Hepatocyte (in vitro differentiated cells): Measurements from ENCODE around the gene RGS19.

Experiments used
- EZH2 ChIP-seq: fragments of 200-600 bp; sonication (generic); IDR thresholded peaks from 2 replicates; pipeline ENCODE4 v1.6.1; 2016; ENCODE audit warnings: antibody characterized with exemption, mild to moderate bottlenecking, borderline replicate concordance
- TF ChIP-seq, protein P1 (sequence below): fragments of 200-600 bp; sonication (generic); IDR thresholded peaks from 2 replicates; pipeline ENCODE4 v1.5.1; 2016; ENCODE audit warnings: antibody characterized with exemption, mild to moderate bottlenecking; ENCODE audit not compliant: poor library complexity

DNA sequence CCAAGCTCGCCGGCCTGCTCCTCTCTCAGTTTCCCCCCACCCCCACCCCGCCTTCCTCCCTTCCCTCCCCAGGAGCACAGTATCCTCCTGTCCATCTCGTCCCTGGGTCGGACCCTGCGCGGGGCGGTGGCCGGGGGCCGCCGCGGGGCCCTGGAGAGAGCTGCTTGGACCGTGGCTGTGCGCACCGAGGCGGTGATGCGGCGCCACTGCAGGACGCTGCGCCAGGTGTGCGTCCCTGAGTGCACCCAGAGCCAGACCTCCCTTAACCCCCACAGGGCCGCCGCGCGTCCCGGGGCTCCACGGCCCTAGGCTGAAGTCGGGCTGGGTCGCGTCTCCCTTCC lies 41.1 kb downstream of the RGS19 start:
- TF ChIP-seq, protein P1, sequence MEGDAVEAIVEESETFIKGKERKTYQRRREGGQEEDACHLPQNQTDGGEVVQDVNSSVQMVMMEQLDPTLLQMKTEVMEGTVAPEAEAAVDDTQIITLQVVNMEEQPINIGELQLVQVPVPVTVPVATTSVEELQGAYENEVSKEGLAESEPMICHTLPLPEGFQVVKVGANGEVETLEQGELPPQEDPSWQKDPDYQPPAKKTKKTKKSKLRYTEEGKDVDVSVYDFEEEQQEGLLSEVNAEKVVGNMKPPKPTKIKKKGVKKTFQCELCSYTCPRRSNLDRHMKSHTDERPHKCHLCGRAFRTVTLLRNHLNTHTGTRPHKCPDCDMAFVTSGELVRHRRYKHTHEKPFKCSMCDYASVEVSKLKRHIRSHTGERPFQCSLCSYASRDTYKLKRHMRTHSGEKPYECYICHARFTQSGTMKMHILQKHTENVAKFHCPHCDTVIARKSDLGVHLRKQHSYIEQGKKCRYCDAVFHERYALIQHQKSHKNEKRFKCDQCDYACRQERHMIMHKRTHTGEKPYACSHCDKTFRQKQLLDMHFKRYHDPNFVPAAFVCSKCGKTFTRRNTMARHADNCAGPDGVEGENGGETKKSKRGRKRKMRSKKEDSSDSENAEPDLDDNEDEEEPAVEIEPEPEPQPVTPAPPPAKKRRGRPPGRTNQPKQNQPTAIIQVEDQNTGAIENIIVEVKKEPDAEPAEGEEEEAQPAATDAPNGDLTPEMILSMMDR = no peak
- no peak for TF ChIP-seq EZH2
